Neural cell (in vitro differentiated cells): ENCODE results near the gene GPR62. TPM values are rescaled to one million over a fixed set of nuclear protein-coding genes. Genes with fewer than 3 reads are reported as not detected.

Experiments
- H2AFZ ChIP-seq: fragments of 200-600, 300-800 bp; sonication (generic), shearing (Covaris generic); 2 replicates; pipeline ENCODE4 v1.6.0; 2014; ENCODE audit warnings: low read depth, mild to moderate bottlenecking, antibody characterized with exemption, low read length, moderate library complexity
- H3F3A ChIP-seq: fragments of 200-600 bp; shearing (Covaris generic); 2 replicates; pipeline ENCODE4 v1.6.1; 2016; ENCODE audit warnings: mild to moderate bottlenecking, moderate library complexity, mixed read lengths, antibody characterized with exemption, low read length; ENCODE audit not compliant: insufficient read depth, poor library complexity, severe bottlenecking
- H3K27ac ChIP-seq: fragments of 200-600, 300-800 bp; sonication (generic), shearing (Covaris generic); 2 replicates; pipeline ENCODE4 v1.5.1; 2014; ENCODE audit warnings: mild to moderate bottlenecking, low read length, moderate library complexity
- H3K27me3 ChIP-seq: fragments of 300-800, 200-600 bp; sonication (generic), shearing (Covaris generic); 2 replicates; pipeline ENCODE4 v1.6.0; 2014; ENCODE audit warnings: mild to moderate bottlenecking, low read depth, low read length, moderate library complexity; ENCODE audit not compliant: insufficient read depth
- H3K36me3 ChIP-seq: fragments of 300-800, 200-600 bp; sonication (generic), shearing (Covaris generic); 2 replicates; pipeline ENCODE4 v1.5.1; 2014; ENCODE audit warnings: mild to moderate bottlenecking, antibody characterized with exemption, low read length, moderate library complexity; ENCODE audit not compliant: insufficient read depth
- H3K4me2 ChIP-seq: fragments of 300-800, 200-600 bp; sonication (generic), shearing (Covaris generic); 2 replicates; pipeline ENCODE4 v1.6.0; 2014; ENCODE audit warnings: mild to moderate bottlenecking, low read length
- H3K4me3 ChIP-seq: fragments of 300-800, 200-600 bp; sonication (generic), shearing (Covaris generic); 2 replicates; pipeline ENCODE4 v1.5.1; 2014; ENCODE audit warnings: mild to moderate bottlenecking, low read length, moderate library complexity
- H3K79me2 ChIP-seq: fragments of 200-600 bp; shearing (Covaris generic); replicated peaks from 2 replicates; pipeline ENCODE4 v1.6.0; 2014; ENCODE audit warnings: mild to moderate bottlenecking, low read length, moderate library complexity; ENCODE audit not compliant: insufficient read depth
- H3K9ac ChIP-seq: fragments of 300-800, 200-600 bp; sonication (generic), shearing (Covaris generic); 2 replicates; pipeline ENCODE4 v1.6.1; 2016; ENCODE audit warnings: mild to moderate bottlenecking, low read length, mixed read lengths
- H3K9me2 ChIP-seq: fragments of 200-600 bp; shearing (Covaris generic); 2 replicates; pipeline ENCODE4 v1.6.1; 2016; ENCODE audit warnings: mild to moderate bottlenecking, low read length, mixed read lengths; ENCODE audit not compliant: insufficient read depth
- H3K9me3 ChIP-seq: fragments of 200-600, 300-800 bp; sonication (generic), shearing (Covaris generic); 2 replicates; pipeline ENCODE4 v1.6.1; 2016; ENCODE audit warnings: mild to moderate bottlenecking, mixed run types, low read length, moderate library complexity, mixed read lengths
- H4K20me1 ChIP-seq: fragments of 200-600 bp; shearing (Covaris generic); 2 replicates; pipeline ENCODE4 v1.6.1; 2016; ENCODE audit warnings: mild to moderate bottlenecking, mixed run types; ENCODE audit not compliant: insufficient read depth
- EP300 ChIP-seq: fragments of 450-650 bp; conservative IDR thresholded peaks from 2 replicates; pipeline ENCODE4 v1.6.1; 2014; ENCODE audit warnings: antibody characterized with exemption, mild to moderate bottlenecking, moderate library complexity; ENCODE audit not compliant: poor library complexity, severe bottlenecking
- EZH2 ChIP-seq: fragments of 200-600, 300-800 bp; shearing (Covaris generic), sonication (generic); IDR thresholded peaks from 2 replicates; pipeline ENCODE4 v1.6.1; 2014; ENCODE audit warnings: antibody characterized with exemption, low read length, borderline replicate concordance, mild to moderate bottlenecking; ENCODE audit not compliant: insufficient read depth, poor library complexity, severe bottlenecking
- MXI1 ChIP-seq: fragments of 450-650 bp; conservative IDR thresholded peaks from 2 replicates; pipeline ENCODE4 v1.6.1; 2014; ENCODE audit warnings: antibody characterized with exemption, mild to moderate bottlenecking; ENCODE audit not compliant: poor library complexity, severe bottlenecking
- POLR2AphosphoS5 ChIP-seq: IDR thresholded peaks from 2 replicates; pipeline ENCODE4 v1.6.1; 2012
- RAD21 ChIP-seq: fragments of 450-650 bp; conservative IDR thresholded peaks from 2 replicates; pipeline ENCODE4 v1.6.1; 2014; ENCODE audit warnings: antibody characterized with exemption, mild to moderate bottlenecking, moderate library complexity
- SMC3 ChIP-seq: fragments of 450-650 bp; conservative IDR thresholded peaks from 2 replicates; pipeline ENCODE4 v1.6.1; 2014; ENCODE audit warnings: antibody characterized with exemption, mild to moderate bottlenecking, moderate library complexity; ENCODE audit not compliant: poor library complexity
- TAF1 ChIP-seq: IDR thresholded peaks from 2 replicates; pipeline ENCODE4 v1.6.1; 2012; ENCODE audit warnings: low read depth
- polyA minus RNA-seq: library from RNA; depleted of rRNA, polyadenylated mRNA; stranded (reverse); fragments of >200 nt; gene quantifications from 2 replicates; pipeline ENCODE4 v1.2.3, GENCODE V29; 2014
- polyA plus RNA-seq: library from polyadenylated mRNA; depleted of rRNA; stranded (reverse); fragments of >200 nt; gene quantifications from 2 replicates; pipeline ENCODE4 v1.2.3, GENCODE V29; 2014
- TF ChIP-seq, protein P1 (sequence below): IDR thresholded peaks from 2 replicates; pipeline ENCODE4 v1.6.1; 2012; ENCODE audit warnings: borderline replicate concordance
- TF ChIP-seq, protein P2 (sequence below): fragments of 450-650 bp; IDR thresholded peaks from 2 replicates; pipeline ENCODE4 v1.5.1; 2014; ENCODE audit warnings: antibody characterized with exemption, mild to moderate bottlenecking, moderate library complexity; ENCODE audit not compliant: poor library complexity, severe bottlenecking

GPR62 gene, protein sequence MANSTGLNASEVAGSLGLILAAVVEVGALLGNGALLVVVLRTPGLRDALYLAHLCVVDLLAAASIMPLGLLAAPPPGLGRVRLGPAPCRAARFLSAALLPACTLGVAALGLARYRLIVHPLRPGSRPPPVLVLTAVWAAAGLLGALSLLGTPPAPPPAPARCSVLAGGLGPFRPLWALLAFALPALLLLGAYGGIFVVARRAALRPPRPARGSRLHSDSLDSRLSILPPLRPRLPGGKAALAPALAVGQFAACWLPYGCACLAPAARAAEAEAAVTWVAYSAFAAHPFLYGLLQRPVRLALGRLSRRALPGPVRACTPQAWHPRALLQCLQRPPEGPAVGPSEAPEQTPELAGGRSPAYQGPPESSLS
- polyA plus RNA-seq (not detected in 2 replicates), polyA minus RNA-seq (not detected in 2 replicates)

DNA sequence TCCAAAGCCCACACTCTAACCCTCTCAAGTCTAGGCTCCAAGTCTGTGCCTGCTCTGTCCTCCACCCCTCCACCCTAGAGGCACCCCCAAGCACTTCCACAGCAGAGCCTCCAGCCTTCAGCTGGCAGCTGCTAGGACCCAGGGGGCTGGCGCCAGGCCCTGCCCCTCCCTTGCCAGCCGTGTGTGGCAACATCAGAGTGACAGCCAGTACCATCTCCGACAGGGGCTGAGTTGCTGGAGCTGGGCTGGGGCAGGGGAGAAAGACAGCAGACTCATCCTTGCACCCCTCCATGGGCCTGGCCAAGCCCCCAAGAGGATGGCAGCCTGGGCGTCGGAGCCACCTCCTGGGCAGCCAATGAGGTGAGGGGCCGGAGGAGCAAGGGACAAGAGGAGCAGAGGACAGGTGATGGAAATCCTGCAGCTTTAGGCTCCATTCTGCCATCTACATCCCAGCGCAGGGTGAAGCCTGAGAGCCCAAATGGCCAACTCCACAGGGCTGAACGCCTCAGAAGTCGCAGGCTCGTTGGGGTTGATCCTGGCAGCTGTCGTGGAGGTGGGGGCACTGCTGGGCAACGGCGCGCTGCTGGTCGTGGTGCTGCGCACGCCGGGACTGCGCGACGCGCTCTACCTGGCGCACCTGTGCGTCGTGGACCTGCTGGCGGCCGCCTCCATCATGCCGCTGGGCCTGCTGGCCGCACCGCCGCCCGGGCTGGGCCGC is at the start of gene GPR62:
Gene GPR62, plus strand, starts transcription at position 207 of the 718 bp plus-strand sequence. Its CDS starts 272 bp downstream, at position 479.
- no peak within 1 kb of the TSS for H3K27ac ChIP-seq
- no peaks in the 10 kb centered on the region for H4K20me1 ChIP-seq
- H3K9me2 ChIP-seq, result no peaks in the 10 kb centered on the region
- TF ChIP-seq TAF1, result no peak
- no peak for TF ChIP-seq POLR2AphosphoS5
- TF ChIP-seq, protein P1, sequence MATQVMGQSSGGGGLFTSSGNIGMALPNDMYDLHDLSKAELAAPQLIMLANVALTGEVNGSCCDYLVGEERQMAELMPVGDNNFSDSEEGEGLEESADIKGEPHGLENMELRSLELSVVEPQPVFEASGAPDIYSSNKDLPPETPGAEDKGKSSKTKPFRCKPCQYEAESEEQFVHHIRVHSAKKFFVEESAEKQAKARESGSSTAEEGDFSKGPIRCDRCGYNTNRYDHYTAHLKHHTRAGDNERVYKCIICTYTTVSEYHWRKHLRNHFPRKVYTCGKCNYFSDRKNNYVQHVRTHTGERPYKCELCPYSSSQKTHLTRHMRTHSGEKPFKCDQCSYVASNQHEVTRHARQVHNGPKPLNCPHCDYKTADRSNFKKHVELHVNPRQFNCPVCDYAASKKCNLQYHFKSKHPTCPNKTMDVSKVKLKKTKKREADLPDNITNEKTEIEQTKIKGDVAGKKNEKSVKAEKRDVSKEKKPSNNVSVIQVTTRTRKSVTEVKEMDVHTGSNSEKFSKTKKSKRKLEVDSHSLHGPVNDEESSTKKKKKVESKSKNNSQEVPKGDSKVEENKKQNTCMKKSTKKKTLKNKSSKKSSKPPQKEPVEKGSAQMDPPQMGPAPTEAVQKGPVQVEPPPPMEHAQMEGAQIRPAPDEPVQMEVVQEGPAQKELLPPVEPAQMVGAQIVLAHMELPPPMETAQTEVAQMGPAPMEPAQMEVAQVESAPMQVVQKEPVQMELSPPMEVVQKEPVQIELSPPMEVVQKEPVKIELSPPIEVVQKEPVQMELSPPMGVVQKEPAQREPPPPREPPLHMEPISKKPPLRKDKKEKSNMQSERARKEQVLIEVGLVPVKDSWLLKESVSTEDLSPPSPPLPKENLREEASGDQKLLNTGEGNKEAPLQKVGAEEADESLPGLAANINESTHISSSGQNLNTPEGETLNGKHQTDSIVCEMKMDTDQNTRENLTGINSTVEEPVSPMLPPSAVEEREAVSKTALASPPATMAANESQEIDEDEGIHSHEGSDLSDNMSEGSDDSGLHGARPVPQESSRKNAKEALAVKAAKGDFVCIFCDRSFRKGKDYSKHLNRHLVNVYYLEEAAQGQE, result no peak
- no peak for TF ChIP-seq RAD21
- no peak for TF ChIP-seq MXI1
- no peak for TF ChIP-seq SMC3
- TF ChIP-seq EZH2, result no peak
- no peak for TF ChIP-seq EP300
- TF ChIP-seq, protein P2, sequence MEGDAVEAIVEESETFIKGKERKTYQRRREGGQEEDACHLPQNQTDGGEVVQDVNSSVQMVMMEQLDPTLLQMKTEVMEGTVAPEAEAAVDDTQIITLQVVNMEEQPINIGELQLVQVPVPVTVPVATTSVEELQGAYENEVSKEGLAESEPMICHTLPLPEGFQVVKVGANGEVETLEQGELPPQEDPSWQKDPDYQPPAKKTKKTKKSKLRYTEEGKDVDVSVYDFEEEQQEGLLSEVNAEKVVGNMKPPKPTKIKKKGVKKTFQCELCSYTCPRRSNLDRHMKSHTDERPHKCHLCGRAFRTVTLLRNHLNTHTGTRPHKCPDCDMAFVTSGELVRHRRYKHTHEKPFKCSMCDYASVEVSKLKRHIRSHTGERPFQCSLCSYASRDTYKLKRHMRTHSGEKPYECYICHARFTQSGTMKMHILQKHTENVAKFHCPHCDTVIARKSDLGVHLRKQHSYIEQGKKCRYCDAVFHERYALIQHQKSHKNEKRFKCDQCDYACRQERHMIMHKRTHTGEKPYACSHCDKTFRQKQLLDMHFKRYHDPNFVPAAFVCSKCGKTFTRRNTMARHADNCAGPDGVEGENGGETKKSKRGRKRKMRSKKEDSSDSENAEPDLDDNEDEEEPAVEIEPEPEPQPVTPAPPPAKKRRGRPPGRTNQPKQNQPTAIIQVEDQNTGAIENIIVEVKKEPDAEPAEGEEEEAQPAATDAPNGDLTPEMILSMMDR, result no peak
- no peak within 1 kb of the TSS for H2AFZ ChIP-seq
- no peaks in the 10 kb centered on the region for H3K9me3 ChIP-seq
- no peaks in the 10 kb centered on the region for H3K36me3 ChIP-seq
- H3K4me2 ChIP-seq, result no peak within 1 kb of the TSS
- H3K79me2 ChIP-seq, result no peaks in the 10 kb centered on the region
- peaks cover 14% of the 10 kb centered on the region for H3K27me3 ChIP-seq
- H3K9ac ChIP-seq, result no peak within 1 kb of the TSS
- H3K4me3 ChIP-seq, result no peak within 1 kb of the TSS
- H3F3A ChIP-seq, result no peaks in the 10 kb centered on the region

DNA sequence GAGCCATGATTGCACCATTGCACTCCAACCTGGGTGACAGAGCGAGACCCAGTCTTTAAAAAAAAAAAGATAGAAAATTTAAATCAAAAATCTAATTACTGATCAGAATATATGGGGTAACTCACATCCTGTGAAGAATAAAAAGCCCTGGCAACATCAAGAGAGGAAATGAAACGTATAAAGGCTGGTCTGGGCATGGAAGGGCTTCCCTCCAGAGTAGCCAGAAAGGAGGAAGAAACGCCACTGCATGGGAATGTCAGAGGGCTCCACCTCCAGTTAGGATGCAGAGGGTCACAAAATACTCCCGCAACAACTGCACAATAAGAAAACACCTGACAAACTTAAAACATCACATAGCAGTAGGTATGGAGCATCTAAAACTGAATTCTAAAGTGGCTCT is 47.2 kb upstream of the GPR62 start:
- Histone ChIP-seq H3F3A (no peaks in the 10 kb centered on the region), H3K79me2 (no peaks in the 10 kb centered on the region), H3K9me3 (no peaks in the 10 kb centered on the region), H3K4me2 (no peak overlapping the region), H4K20me1 (no peaks in the 10 kb centered on the region), H3K36me3 (no peaks in the 10 kb centered on the region), H3K4me3 (no peak overlapping the region), H3K9ac (no peak overlapping the region), H2AFZ (no peak overlapping the region), H3K9me2 (no peaks in the 10 kb centered on the region), H3K27me3 (no peaks in the 10 kb centered on the region), H3K27ac (no peak overlapping the region)
- TF ChIP-seq SMC3, result no peak
- TF ChIP-seq TAF1, result no peak
- TF ChIP-seq EZH2, result no peak
- TF ChIP-seq, protein P1, result no peak
- no peak for TF ChIP-seq RAD21
- TF ChIP-seq EP300, result no peak
